ENCODE results near the gene PPP4R3A.
"Not testable (repeated sequence)": the region's sequence is repeated elsewhere in the genome, so short reads cannot be mapped to it uniquely, and the experiment has no call there.

The PPP4R3A gene

DNA sequence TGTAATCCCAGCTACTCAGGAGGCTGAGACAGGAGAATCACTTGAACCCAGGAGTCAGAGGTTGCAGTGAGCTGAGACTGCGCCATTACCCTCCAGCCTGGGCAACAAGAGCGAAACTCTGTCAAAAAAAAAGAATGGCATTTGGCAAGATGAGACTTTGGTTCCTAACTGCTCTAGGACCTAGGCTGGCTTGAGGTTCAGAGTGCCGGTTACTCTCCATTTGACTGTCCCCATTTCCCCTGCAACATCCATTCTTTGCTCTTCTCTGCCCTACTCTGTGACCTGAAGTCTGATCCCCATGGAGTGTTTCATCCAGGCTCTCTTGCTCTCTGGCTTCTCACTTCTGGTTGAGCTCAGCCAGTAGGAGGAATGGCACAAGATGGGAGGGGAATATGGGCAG, 26.2 kb upstream of the PPP4R3A start:
- TF ChIP-seq, protein P1, sequence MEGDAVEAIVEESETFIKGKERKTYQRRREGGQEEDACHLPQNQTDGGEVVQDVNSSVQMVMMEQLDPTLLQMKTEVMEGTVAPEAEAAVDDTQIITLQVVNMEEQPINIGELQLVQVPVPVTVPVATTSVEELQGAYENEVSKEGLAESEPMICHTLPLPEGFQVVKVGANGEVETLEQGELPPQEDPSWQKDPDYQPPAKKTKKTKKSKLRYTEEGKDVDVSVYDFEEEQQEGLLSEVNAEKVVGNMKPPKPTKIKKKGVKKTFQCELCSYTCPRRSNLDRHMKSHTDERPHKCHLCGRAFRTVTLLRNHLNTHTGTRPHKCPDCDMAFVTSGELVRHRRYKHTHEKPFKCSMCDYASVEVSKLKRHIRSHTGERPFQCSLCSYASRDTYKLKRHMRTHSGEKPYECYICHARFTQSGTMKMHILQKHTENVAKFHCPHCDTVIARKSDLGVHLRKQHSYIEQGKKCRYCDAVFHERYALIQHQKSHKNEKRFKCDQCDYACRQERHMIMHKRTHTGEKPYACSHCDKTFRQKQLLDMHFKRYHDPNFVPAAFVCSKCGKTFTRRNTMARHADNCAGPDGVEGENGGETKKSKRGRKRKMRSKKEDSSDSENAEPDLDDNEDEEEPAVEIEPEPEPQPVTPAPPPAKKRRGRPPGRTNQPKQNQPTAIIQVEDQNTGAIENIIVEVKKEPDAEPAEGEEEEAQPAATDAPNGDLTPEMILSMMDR (conservative IDR thresholded peaks at IDR 0.05; ENCODE audit: low read length), result no peak
- H3K4me3 ChIP-seq (ENCODE audit: low read length), result no peak overlapping the region
- DNase-seq (ENCODE audit: low read depth), result no peak

- DNase-seq (ENCODE audit: low read depth); H3K4me3 ChIP-seq (ENCODE audit: low read length): not testable (repeated sequence)
Measured at GRCh38 chr14:91534059-91534458, 23.9 kb upstream of the PPP4R3A start.

- no peak overlapping the region for H3K4me3 ChIP-seq (ENCODE audit: low read length)
- no peak for DNase-seq (ENCODE audit: low read depth)
- TF ChIP-seq, protein P1 (conservative IDR thresholded peaks at IDR 0.05; ENCODE audit: low read length), result no peak
Measured at GRCh38 chr14:91533623-91534022, 23.5 kb upstream of the PPP4R3A start.

DNA sequence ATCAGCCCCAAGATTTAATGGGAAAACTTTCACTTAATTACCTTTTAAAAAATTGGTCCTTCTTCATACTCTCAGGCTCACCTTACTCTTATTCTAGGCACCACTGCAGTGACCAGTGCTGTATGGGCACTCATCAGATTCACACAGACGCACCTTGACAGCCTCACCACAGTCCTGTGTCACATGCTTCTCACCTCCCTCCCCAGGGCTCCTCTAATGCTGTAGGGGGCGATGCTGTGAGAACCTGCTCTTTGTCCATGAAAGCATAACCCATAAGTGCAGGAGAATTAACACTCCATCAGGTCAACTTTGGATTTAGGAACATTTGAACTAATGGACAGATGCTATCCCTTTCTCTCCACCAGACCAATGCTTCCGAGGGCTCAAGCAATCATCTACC, 13.9 kb upstream of the PPP4R3A start:
- DNase-seq (ENCODE audit: low read depth), result no peak
- TF ChIP-seq, protein P1 (conservative IDR thresholded peaks at IDR 0.05; ENCODE audit: low read length), result no peak
- no peak overlapping the region for H3K4me3 ChIP-seq (ENCODE audit: low read length)

GRCh38 chr14:91521061-91521640, 11.0 kb upstream of the PPP4R3A start:
- DNase-seq (ENCODE audit: low read depth), result no peak
- H3K4me3 ChIP-seq (ENCODE audit: low read length), result no peak overlapping the region
- TF ChIP-seq, protein P1 (conservative IDR thresholded peaks at IDR 0.05; ENCODE audit: low read length), result no peak

GRCh38 chr14:91520138-91520537, 10.0 kb upstream of the PPP4R3A start:
- no peak for DNase-seq (ENCODE audit: low read depth)
- no peak overlapping the region for H3K4me3 ChIP-seq (ENCODE audit: low read length)
- TF ChIP-seq, protein P1 (conservative IDR thresholded peaks at IDR 0.05; ENCODE audit: low read length), result no peak

DNA sequence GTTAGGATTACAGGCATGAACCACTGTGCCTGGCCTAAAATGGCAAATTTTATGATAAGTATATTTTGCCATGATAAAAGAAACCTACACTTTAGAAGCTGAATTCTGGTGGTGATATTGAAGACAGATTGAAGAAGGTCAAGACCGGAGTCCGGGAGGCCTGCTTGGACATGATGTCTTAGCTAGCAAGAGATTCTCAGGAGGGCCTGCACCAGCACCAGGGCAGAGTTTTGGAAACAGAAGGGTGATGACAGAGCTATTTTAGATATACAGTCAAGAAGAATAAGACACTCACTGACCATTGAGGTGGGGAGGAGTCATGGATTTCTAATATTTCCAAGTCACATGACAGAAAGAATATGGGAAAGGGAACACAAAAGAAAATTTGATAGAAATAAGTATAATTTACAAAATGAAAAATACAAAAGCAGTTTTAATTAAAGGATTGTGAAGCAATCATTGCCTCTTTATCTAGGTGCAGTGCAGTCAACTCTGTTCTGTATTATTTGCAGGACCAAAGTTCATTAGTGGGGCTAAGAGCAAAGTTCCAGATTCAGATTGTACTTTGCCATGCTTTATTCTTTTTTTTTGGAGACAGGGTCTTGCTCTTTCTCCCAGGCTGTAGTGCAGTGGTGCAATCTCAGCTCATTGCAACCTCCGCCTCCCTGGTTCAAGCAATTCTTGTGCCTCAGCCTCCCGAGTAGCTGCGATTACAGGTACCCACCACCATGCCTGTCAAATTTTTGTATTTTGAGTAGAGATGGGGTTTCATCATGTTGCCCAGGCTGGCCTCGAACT, 9.3 kb upstream of the PPP4R3A start:
- H3K4me3 ChIP-seq (ENCODE audit: low read length), result no peak overlapping the region
- DNase-seq (ENCODE audit: low read depth), result no peak
- TF ChIP-seq, protein P1 (conservative IDR thresholded peaks at IDR 0.05; ENCODE audit: low read length), result no peak
